AG04449 (cell line): ENCODE measurements around the gene ADA.

Experiments used
- CTCF ChIA-PET: fragments of 350-600 bp; formaldehyde crosslinking; extraction: SDS; loops from one replicate; lab custom pipeline; 2021; ENCODE audit warnings: antibody characterized with exemption; lab: Yijun Ruan, JAX
- POLR2A ChIA-PET: fragments of 400-600, 350-600 bp; formaldehyde crosslinking; extraction: SDS; loops from one replicate; lab custom pipeline; 2020; ENCODE audit warnings: antibody characterized with exemption, inconsistent platforms; lab: Yijun Ruan, JAX
- DNase-seq: peaks from one replicate; pipeline ENCODE4 v3.0.0-alpha.2; 2010; ENCODE audit warnings: low read depth, low spot score
- H3K4me3 ChIP-seq: 2 replicates; pipeline ENCODE4 v1.5.1; 2011; ENCODE audit warnings: low read depth, mild to moderate bottlenecking, control low read depth, low read length
- TF ChIP-seq, protein P1 (sequence below): IDR thresholded peaks from one replicate; pipeline ENCODE4 v1.5.1; 2011; ENCODE audit warnings: mild to moderate bottlenecking, moderate library complexity, low read length, control low read depth, inconsistent platforms; ENCODE audit not compliant: insufficient read depth; ENCODE audit errors: missing control alignments

The ADA gene

DNA sequence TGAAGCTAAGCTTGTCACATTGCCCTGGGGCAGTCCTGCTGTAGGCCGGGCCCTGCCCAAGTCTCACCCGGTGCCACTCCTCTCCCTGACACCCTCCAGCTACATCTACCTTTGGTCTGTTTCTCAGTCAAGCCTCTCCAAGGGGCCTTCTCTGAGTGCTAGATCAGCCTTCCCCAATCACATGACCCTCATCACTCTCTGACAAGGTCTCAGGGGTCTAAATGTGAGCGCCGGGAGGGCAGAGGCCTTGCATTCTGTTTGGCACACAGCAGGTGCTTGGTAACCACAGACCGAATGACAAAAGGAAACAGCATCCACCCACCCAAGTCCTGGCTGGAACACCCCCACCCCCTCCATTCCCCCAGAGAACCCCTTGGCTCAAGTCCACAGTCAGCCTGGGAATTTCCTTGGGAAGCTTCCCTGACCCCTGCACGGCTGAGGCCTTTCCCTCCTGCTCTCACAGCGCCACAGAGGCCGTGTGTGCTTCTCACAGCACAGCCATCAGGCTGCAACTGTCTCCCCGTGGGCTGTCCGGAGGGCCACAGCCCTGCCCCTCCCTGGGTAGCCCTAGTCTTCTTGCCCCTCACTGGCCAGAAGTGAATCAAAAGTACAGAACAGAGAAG, 36.2 kb downstream of the ADA start:
- CTCF ChIA-PET: interaction anchor here (1.1 kb wide), 1 partner anchor 94 kb away, joined by 3 read pairs; no protein-coding TSS in a partner anchor
- H3K4me3 ChIP-seq: no peak overlapping the region
- no peak for DNase-seq
- TF ChIP-seq, protein P1, sequence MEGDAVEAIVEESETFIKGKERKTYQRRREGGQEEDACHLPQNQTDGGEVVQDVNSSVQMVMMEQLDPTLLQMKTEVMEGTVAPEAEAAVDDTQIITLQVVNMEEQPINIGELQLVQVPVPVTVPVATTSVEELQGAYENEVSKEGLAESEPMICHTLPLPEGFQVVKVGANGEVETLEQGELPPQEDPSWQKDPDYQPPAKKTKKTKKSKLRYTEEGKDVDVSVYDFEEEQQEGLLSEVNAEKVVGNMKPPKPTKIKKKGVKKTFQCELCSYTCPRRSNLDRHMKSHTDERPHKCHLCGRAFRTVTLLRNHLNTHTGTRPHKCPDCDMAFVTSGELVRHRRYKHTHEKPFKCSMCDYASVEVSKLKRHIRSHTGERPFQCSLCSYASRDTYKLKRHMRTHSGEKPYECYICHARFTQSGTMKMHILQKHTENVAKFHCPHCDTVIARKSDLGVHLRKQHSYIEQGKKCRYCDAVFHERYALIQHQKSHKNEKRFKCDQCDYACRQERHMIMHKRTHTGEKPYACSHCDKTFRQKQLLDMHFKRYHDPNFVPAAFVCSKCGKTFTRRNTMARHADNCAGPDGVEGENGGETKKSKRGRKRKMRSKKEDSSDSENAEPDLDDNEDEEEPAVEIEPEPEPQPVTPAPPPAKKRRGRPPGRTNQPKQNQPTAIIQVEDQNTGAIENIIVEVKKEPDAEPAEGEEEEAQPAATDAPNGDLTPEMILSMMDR: no peak
- POLR2A ChIA-PET: no interaction called here

DNA sequence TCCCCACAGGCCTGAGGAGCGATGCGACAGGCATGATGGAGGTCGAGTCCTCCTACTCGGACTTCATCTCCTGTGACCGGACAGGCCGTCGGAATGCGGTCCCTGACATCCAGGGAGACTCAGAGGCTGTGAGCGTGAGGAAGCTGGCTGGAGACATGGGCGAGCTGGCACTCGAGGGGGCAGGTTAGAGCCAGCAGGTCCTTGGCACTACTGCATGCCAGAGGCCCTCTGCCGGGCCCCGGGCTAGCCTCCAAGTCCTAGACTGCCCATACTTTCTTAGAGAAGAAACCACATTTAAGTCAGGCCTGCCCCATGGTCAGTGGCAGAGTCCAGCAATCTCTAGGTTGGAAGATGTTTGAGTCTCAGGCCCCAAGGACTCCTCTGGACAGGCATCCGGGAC, 37.0 kb downstream of the ADA start:
- ChIA-PET POLR2A (no interaction called here), CTCF (interaction anchor here (1.1 to 1.6 kb wide), 2 partner anchors 94 to 139 kb away, joined by 3 to 5 read pairs; partner anchors contain the start of gene TTPAL)
- H3K4me3 ChIP-seq: no peak overlapping the region
- TF ChIP-seq, protein P1: no peak
- no peak for DNase-seq

DNA sequence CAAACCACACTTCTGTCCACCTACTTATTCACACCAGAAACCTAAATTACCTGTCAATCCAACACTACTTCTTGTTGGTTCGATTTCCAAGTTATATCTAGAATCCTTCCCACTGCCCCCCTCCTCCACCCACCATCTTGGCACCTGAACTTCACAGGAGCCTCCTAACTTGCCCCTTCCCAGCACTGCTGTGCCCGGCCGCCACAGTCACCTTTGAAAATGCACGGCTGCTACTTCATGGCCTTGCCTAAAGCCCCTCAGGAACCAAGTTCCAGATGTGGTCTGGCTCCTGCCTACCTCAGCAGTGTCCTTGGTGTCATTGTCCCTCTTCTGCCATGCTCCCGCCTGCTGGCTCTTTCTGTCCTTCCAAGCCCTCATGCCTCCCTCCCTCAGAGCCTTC, 37.9 kb downstream of the ADA start:
- CTCF ChIA-PET: interaction anchor here (1.6 kb wide), 1 partner anchor 138 kb away, joined by 5 read pairs; the partner anchor contains the start of gene TTPAL
- TF ChIP-seq, protein P1: no peak
- DNase-seq: no peak
- H3K4me3 ChIP-seq: no peak overlapping the region
- POLR2A ChIA-PET: no interaction called here

DNA sequence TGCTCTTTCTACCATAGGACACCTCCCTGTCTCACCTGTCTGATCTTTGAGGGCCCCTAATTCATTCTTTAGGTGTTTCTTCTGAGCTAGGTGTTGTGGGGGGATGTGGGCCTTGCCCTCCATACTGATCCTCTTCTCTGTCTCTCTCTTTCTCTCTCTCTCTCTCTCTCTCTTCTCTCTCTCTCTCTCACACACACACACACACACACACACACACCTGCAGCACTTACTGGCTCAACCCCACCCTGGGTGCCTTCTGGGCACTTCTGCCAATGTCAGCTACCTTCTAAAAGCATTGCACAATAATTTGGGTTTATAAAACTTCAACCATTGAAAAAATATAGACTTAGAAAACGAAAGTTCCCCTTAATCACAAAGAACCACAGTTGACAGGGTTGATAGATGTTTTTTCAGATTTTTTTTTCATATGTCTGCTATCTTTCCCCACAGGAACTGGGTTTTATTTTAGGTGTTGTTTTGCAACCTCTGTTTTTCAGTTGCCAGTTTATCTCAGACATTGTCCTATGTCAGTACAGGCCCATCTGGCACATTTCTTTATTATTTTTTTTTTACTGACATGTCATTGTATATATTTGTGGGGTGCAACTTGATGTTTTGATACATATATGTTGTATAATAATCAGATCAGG, 41.1 kb downstream of the ADA start:
- no peak for DNase-seq
- ChIA-PET POLR2A (interaction anchor here (1.0 kb wide), 1 partner anchor 116 kb away, joined by 4 read pairs; no protein-coding TSS in a partner anchor), CTCF (interaction anchor here (0.6 to 5.4 kb wide), 47 partner anchors 8 to 394 kb away, joined by 3 to 57 read pairs (median 5); partner anchors contain the start of genes PKIG, SERINC3 and TTPAL)
- TF ChIP-seq, protein P1: no peak
- no peak overlapping the region for H3K4me3 ChIP-seq

DNA sequence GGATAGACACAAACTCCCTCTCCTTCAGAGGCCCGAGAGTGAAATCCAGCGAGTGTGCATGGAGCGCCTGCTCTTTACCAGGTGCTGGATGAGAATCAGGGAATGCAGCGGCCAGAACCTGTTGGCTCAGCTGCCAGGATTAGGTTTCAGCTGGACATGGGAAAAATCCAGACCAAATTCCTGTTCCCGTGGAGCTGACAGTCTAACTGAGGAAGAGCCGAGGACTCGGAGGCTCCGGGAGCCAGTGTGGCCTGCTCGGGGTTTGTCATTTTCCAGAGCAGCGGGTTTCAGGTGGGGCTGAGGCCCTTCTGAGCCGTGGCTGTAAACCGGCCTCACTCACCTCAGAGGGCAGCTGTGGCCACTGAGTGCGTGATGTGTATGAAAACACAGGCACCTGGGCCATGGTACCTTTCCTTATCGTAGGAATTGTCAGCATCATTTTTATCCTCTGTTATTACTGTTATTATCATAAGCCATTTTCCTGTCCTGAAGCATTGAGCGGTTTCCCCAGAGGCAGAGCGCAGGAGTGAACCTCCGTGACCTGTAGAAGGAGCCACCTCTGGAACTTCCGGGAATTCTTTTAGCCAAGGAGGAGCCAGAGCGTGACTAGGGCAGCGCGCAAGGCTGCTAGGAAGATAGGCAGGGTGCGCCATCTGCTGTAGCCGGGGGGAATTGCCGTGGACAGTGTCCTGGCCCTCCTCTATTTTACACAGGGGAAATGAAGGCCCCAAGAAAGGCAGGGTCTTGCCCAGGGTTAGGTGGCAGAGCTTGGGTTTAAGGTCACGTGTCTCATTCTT, 41.8 kb downstream of the ADA start:
- CTCF ChIA-PET: interaction anchor here (0.6 to 5.4 kb wide), 58 partner anchors 8 to 394 kb away, joined by 3 to 57 read pairs (median 5); partner anchors contain the start of genes PKIG, SERINC3 and TTPAL
- no peak overlapping the region for H3K4me3 ChIP-seq
- POLR2A ChIA-PET: interaction anchor here (1.0 kb wide), 1 partner anchor 115 kb away, joined by 4 read pairs; no protein-coding TSS in a partner anchor

More for the DNA sequence above, 41.8 kb downstream of the ADA start:
- TF ChIP-seq, protein P1: peak; percentile 94
- peak; percentile 26 for DNase-seq
